Measurements from ENCODE around the gene TEX50. TPM values are rescaled to one million over a fixed set of nuclear protein-coding genes. Genes with fewer than 3 reads are reported as not detected.
"Not testable (repeated sequence)": the region's sequence is repeated elsewhere in the genome, so short reads cannot be mapped to it uniquely, and the experiment has no call there.

Gene TEX50
- total RNA-seq, 2 donors from 2014 or later = not detected

DNA sequence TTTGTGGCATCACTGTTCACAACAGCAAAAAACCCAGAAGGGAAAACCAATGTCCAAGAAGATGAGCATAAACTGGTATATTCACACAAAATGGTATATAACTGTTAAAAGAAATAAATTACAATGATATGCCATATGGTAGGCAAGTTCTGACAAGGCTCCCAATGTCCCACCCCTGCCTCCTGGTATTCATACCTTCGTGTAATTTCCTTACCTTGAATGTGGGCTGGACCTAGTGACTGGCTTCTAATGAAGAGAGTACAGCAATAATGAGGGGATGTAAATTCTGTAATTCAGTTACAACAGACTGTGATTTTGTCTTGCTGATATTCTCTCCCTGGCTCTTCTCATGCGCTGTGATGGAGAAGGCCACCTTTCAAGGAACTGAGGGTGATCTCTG is 25.2 kb downstream of the TEX50 start:
- ATAC-seq (no peak), DNase-seq (no peak)
- intact Hi-C loops (cut with DNase I) = no loop called here

DNA sequence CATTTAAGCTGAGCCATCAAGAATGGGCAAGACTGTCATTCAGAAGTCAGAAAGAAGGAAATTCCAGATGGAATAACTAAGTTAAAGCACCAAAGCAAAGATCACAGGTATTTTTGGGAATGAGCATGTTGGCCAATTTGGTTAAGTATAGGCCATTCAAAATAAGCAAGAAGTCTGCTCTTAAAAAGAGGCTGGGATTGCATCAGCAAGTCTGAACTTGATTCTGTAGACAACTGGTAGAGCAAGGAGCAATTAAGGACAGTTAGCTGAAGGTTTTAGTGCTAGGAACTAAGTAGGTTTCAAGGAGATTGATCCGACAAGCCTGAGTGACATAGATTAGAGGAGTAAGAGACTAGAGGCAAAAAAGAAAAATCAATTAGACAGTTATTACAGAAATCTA is 26.1 kb downstream of the TEX50 start:
- intact Hi-C loops (cut with DNase I) = no loop called here
- no peak for DNase-seq
- ATAC-seq = no peak

DNA sequence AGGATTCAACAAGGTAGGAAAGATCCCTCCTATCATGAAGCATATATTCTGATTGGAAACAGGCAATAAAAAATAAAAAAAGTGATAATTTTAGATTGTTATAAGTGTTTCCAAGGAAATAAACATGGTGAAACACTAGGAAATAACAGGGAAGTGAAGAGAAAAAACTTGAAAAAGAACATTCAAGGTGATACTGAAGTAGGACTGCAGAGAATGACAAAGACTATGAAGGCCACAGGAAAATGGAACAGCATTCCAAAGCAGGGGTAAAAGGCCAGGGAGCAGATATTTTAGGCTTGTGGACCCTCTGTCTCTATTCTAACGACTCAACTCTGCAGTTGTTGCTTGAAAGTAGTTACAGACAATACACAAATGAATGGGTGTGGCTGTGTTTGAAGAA is 26.6 kb downstream of the TEX50 start:
- intact Hi-C loops (cut with DNase I) = no loop called here
- DNase-seq (no peak), ATAC-seq (no peak)

DNA sequence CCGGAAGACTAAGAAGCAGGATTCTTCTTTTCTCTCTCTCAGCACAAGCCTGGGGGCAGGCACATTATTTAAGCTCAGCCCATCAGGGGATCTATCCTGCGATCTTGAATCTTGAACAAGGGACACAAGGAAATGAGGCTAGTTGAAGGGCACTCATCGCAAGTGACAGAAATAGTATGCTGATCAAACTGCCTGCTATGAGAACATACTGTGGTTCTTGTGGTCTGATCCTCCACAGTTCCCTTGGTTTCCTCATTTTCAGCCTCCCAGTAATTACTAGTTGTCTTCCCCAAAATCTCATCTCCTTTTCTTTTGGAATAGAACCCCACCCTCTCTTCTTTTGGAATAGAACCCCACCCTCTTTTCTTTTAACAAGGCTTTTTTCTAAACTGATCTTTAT is 28.0 kb downstream of the TEX50 start:
- ATAC-seq = no peak
- intact Hi-C loops (cut with DNase I) = no loop called here
- DNase-seq = no peak

DNA sequence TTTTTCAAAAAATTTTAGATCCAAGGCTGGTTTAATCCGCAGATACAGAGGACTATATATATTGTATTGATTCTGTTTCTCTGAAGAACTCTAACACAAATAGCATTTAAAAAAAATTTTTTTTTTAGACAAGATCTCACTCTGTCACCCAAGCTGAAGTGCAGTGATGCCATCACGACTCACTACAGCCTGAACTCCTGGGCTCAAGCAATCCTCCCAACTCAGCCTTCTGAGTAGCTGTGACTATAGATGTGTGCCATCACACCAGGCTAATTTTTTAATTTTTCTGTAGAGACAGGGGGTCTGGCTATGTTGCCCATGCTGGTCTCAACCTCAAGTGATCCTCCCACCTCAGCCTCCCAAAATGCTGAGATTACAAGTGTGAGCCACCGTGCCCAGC is 31.5 kb downstream of the TEX50 start:
- no peak for DNase-seq
- no peak for ATAC-seq
- intact Hi-C loops (cut with DNase I) = no loop called here

DNA sequence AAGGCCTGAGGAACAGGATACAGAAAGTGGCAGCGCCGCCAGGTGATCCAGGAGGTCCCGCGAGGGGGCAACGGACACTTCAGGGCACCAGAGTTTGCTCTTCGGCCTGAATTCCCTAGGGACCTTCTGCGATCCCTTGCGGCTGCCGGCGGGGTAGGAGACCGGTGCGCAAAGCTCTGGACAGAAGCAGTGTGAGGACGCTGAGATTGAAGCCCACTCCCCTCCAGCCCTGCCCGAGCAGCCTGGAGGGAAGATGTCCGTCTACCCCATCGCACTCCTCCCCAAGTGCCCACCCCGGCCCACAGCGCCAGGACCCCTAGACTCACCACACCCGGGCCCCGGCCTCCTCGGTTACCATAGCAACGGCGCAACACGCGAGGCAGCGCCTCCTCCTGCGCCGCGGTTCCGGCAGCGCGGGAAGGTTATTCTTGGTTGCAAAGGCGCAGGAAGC is 34.4 kb downstream of the TEX50 start, which contains the start of gene ANKRD45:
Gene ANKRD45 (minus strand): TSS at position 361 of the 451 bp plus-strand sequence. CDS start 10,433 bp downstream, outside the sequence.
- ATAC-seq (peak; percentile 82 to 89), DNase-seq (peak; percentile 78)
- intact Hi-C loops (cut with DNase I) = no loop called here

DNA sequence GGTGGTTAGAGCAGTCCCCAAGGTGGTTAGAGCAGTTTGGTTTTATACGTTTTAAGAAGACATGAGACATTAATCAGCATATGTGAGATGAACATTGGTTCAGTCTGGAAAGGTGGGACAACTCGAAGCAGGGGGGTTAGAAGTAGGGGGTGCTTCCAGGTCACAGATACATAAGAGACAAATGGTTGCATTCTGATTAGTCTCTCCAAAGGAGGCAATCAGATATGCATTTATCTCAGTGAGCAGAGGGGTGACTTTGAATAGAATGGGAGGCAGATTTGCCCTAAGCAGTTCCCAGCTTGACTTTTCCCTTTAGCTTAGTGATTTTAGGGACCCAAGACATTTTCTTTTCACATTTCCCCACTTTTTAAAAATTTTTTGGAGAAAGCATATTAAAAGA is 39.4 kb downstream of the TEX50 start:
- intact Hi-C loops (cut with DNase I); DNase-seq; ATAC-seq: not testable (repeated sequence)

DNA sequence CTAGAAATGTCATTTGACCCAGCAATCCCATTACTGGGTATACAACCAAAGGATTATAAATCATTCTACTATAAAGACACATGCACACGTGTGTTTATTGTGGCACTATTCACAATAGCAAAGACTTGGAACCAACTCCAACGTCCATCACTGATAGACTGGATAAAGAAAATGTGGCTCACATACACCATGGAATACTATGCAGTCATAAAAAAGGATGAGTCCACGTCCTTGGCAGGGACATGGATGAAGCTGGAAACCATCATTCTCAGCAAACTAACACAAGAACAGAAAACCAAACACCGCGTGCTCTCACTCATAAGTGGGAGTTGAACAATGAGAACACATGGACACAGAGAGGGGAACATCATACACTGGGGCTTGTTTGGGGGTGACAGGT is 45.0 kb downstream of the TEX50 start:
- intact Hi-C loops (cut with DNase I); ATAC-seq; DNase-seq: not testable (repeated sequence)

DNA sequence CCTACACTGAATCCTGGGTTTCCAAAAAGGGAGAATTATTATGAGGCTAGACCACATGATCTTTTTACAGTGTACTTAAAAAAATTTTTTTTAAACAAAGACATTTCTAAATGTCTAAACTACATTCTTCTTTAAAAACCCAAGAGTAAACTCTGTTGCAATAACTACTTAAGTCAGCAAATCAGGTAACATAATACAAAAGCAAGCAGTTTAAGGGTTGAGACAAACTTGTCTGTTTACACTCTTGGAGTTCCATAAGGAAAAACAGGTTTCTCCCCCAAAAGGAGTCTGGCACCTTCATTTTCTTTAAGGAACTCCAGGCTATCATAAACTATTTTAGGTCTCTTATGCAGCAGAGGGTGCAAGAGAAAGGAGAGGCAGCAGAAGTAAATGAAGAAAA is 47.0 kb downstream of the TEX50 start:
- ATAC-seq (no peak), DNase-seq (no peak)

DNA sequence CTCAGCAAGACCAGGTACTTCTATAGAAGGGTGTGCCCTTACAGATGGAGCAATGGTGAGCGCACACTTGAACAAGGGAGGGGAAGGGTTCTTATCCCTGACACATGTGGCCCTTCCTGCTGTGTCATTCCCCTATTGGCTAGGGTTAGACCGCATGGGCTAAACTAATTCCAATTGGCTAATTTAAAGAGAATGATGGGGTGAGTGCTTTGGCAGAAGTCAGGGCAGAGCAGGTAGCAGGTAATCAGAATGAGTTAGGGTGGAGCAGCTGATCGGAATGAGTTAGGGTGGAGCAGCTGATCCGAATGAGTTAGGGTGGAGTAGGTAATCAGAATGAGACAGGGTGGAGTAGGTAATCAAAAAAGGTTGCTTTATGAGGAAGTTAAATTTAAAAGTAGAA is 48.7 kb downstream of the TEX50 start:
- DNase-seq; intact Hi-C loops (cut with DNase I); ATAC-seq: not testable (repeated sequence)

More for the DNA sequence above, 47.0 kb downstream of the TEX50 start:
- intact Hi-C loops (cut with DNase I) = no loop called here

DNA sequence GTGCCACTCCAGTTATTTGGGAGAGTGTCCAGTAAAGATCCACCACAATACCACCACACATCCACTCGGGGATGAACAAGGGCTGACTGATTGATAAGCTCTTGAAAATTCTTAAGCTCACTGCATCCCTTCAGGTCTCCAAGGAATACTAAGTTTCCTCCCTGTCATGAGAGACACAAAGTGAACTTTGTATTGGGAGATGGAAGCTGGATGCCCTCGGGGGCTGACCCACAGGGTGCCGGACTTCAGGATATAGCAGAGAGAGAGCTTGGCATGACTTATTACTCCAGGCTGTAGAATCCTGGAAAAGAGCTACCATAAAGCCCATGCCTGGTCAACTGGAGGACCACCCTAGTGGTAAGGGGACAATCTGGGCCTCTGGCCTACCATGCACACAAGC is 50.0 kb downstream of the TEX50 start:
- intact Hi-C loops (cut with DNase I); ATAC-seq: not testable (repeated sequence)

More for the DNA sequence above, 50.0 kb downstream of the TEX50 start:
- DNase-seq = not testable (repeated sequence)

Other genes starting within 250 kb of the TEX50 start
- gene PRDX6, start 158.0 kb upstream of the TEX50 start, total RNA-seq = 100 to 1,000 TPM; 551 to 783 TPM
- gene SLC9C2, start 32.3 kb upstream of the TEX50 start, total RNA-seq = under 1 TPM; 0.06 to 0.71 TPM
- gene ANKRD45, start 34.5 kb downstream of the TEX50 start, total RNA-seq = under 1 TPM in 1 of 2 donors, not detected in 1; 0.65 TPM
- gene KLHL20, start 79.6 kb downstream of the TEX50 start, total RNA-seq = 10 to 100 TPM; 17.3 to 19.8 TPM
- 10 to 100 TPM; 13.1 to 13.2 TPM for gene DARS2, start 189.3 kb downstream of the TEX50 start, total RNA-seq
- gene CENPL, start 189.5 kb downstream of the TEX50 start, total RNA-seq = 1 to 10 TPM; 4.3 to 4.9 TPM
- 100 to 1,000 TPM in 1 of 2 donors, 10 to 100 TPM in 1; 84.3 to 108 TPM for gene GAS5, start 232.7 kb downstream of the TEX50 start, total RNA-seq
- 1 to 10 TPM; 9.3 to 9.4 TPM for gene ZBTB37, start 233.0 kb downstream of the TEX50 start, total RNA-seq

All from left cardiac atrium (tissue), 4 donors.